ENCODE data around the gene KLK5.

The KLK5 gene

DNA sequence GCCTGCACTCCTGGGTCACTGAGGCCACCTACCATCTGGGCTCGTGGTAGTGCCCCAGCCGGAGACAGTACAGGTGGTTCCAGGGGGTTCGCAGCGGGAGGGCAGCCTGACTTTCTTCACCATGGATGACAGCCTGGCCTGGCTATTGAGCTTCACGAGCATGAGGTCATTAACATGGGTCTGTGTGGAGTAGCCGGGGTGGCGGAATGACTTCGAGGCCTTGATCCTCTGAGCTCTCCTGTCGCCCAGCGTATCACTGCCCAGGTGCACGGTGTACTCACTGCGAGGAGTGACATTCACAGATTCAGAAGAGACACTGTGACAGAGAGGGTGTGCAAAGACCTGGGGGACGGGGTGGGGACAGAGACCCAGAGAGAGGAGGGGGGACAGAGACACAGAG lies 27.4 kb upstream of the KLK5 start:
- Histone ChIP-seq H3K9me3 (ENCODE audit: insufficient read depth, low read depth, low read length) (no peaks in the 10 kb centered on the region), H3K4me3 (ENCODE audit: low read length, poor library complexity, severe bottlenecking) (no peak overlapping the region), H3K79me2 (ENCODE audit: insufficient read depth, low read length) (no peaks in the 10 kb centered on the region), H3K9ac (ENCODE audit: low read depth, low read length, poor library complexity, severe bottlenecking) (no peak overlapping the region), H3K27me3 (ENCODE audit: insufficient read depth, low read length, poor library complexity, severe bottlenecking) (no peaks in the 10 kb centered on the region), H4K20me1 (ENCODE audit: insufficient read depth, low read length, poor library complexity, severe bottlenecking) (no peaks in the 10 kb centered on the region), H3K36me3 (ENCODE audit: insufficient read depth, low read length) (no peaks in the 10 kb centered on the region), H3K4me1 (ENCODE audit: insufficient read depth, low read length, poor library complexity, severe bottlenecking) (no peaks in the 10 kb centered on the region), H3F3A (ENCODE audit: low read depth) (no peaks in the 10 kb centered on the region), H2AFZ (ENCODE audit: low read length) (no peak overlapping the region), H3K4me2 (ENCODE audit: low read depth, low read length, poor library complexity, severe bottlenecking) (no peak overlapping the region), H3K9me2 (replicated peaks; ENCODE audit: low read depth, low read length) (no peaks in the 10 kb centered on the region)
- no peak for TF ChIP-seq EZH2phosphoT487 (IDR thresholded peaks at IDR 0.05; ENCODE audit: borderline replicate concordance)
- TF ChIP-seq, protein P1, sequence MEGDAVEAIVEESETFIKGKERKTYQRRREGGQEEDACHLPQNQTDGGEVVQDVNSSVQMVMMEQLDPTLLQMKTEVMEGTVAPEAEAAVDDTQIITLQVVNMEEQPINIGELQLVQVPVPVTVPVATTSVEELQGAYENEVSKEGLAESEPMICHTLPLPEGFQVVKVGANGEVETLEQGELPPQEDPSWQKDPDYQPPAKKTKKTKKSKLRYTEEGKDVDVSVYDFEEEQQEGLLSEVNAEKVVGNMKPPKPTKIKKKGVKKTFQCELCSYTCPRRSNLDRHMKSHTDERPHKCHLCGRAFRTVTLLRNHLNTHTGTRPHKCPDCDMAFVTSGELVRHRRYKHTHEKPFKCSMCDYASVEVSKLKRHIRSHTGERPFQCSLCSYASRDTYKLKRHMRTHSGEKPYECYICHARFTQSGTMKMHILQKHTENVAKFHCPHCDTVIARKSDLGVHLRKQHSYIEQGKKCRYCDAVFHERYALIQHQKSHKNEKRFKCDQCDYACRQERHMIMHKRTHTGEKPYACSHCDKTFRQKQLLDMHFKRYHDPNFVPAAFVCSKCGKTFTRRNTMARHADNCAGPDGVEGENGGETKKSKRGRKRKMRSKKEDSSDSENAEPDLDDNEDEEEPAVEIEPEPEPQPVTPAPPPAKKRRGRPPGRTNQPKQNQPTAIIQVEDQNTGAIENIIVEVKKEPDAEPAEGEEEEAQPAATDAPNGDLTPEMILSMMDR (conservative IDR thresholded peaks at IDR 0.05; ENCODE audit: low read length) = no peak

DNA sequence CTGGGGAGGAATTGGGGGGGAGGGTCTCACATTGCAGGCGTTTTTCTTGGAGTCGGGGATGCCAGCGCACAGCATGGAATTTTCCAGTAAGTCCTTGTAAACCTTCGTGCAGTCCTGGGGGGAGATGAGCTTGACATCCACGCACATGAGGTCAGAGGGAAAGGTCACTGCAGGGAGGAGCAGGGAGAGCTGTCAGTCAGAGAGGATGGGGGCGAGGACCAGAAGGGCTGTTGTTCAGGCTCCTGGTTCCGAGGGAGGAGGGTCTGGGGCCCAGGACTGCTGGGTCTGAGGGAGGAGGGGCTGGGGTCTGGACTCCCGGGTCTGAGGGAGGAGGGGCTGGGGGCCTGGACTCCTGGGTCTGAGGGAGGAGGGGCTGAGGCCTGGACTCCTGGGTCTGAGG lies 26.9 kb upstream of the KLK5 start:
- no peaks in the 10 kb centered on the region for H3F3A ChIP-seq (ENCODE audit: low read depth)
- H3K9me2 ChIP-seq (replicated peaks; ENCODE audit: low read depth, low read length) = no peaks in the 10 kb centered on the region
- H3K4me1 ChIP-seq (ENCODE audit: insufficient read depth, low read length, poor library complexity, severe bottlenecking) = no peaks in the 10 kb centered on the region
- TF ChIP-seq EZH2phosphoT487 (IDR thresholded peaks at IDR 0.05; ENCODE audit: borderline replicate concordance) = no peak
- TF ChIP-seq, protein P1 (conservative IDR thresholded peaks at IDR 0.05; ENCODE audit: low read length) = no peak
- H3K9ac ChIP-seq (ENCODE audit: low read depth, low read length, poor library complexity, severe bottlenecking) = no peak overlapping the region
- no peaks in the 10 kb centered on the region for H3K9me3 ChIP-seq (ENCODE audit: insufficient read depth, low read depth, low read length)
- no peaks in the 10 kb centered on the region for H3K79me2 ChIP-seq (ENCODE audit: insufficient read depth, low read length)
- H3K36me3 ChIP-seq (ENCODE audit: insufficient read depth, low read length) = no peaks in the 10 kb centered on the region
- no peaks in the 10 kb centered on the region for H4K20me1 ChIP-seq (ENCODE audit: insufficient read depth, low read length, poor library complexity, severe bottlenecking)
- H3K27me3 ChIP-seq (ENCODE audit: insufficient read depth, low read length, poor library complexity, severe bottlenecking) = no peaks in the 10 kb centered on the region
- no peak overlapping the region for H2AFZ ChIP-seq (ENCODE audit: low read length)
- H3K4me2 ChIP-seq (ENCODE audit: low read depth, low read length, poor library complexity, severe bottlenecking) = no peak overlapping the region
- H3K4me3 ChIP-seq (ENCODE audit: low read length, poor library complexity, severe bottlenecking) = no peak overlapping the region

DNA sequence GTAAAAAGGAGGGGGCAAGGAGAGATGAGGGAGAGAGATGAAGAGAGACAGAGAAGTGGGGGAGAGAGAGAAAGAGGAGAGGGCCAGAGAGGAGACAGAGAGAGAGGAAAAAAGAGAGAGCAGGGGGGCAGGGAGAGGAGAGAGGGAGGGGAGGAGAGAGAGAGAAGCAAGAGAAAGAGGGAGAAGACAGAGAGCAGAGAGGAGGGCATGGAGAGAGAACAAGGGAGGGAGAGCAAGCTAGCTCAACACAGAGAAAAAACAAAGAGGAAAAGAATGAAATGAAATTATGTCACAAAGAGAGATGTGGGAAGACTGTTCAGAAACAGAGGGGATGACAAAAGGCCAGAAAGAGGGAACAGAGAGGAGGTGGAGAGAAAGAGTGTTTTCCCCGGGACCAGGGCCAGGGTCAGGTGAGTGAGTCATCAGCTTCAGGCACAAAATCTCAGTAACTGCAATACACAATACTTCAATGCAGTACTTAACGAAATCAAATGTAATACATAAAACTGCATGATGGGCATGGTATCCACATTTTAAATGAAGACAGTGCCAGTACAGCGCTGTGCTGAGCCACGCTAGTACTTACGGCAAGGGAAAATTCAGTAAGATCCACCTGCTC lies 26.0 kb upstream of the KLK5 start:
- H3K9ac ChIP-seq (ENCODE audit: low read depth, low read length, poor library complexity, severe bottlenecking) = no peak overlapping the region
- H3K36me3 ChIP-seq (ENCODE audit: insufficient read depth, low read length) = no peaks in the 10 kb centered on the region
- no peaks in the 10 kb centered on the region for H3K27me3 ChIP-seq (ENCODE audit: insufficient read depth, low read length, poor library complexity, severe bottlenecking)
- H2AFZ ChIP-seq (ENCODE audit: low read length) = no peak overlapping the region
- no peaks in the 10 kb centered on the region for H3K79me2 ChIP-seq (ENCODE audit: insufficient read depth, low read length)
- TF ChIP-seq EZH2phosphoT487 (IDR thresholded peaks at IDR 0.05; ENCODE audit: borderline replicate concordance) = no peak
- TF ChIP-seq, protein P1 (conservative IDR thresholded peaks at IDR 0.05; ENCODE audit: low read length) = no peak
- H3K9me3 ChIP-seq (ENCODE audit: insufficient read depth, low read depth, low read length) = no peaks in the 10 kb centered on the region
- H3F3A ChIP-seq (ENCODE audit: low read depth) = no peaks in the 10 kb centered on the region
- H3K4me3 ChIP-seq (ENCODE audit: low read length, poor library complexity, severe bottlenecking) = no peak overlapping the region
- no peaks in the 10 kb centered on the region for H3K4me1 ChIP-seq (ENCODE audit: insufficient read depth, low read length, poor library complexity, severe bottlenecking)
- no peak overlapping the region for H3K4me2 ChIP-seq (ENCODE audit: low read depth, low read length, poor library complexity, severe bottlenecking)
- H3K9me2 ChIP-seq (replicated peaks; ENCODE audit: low read depth, low read length) = no peaks in the 10 kb centered on the region
- H4K20me1 ChIP-seq (ENCODE audit: insufficient read depth, low read length, poor library complexity, severe bottlenecking) = no peaks in the 10 kb centered on the region

Data from Loucy (cell line).